Left hindlimb (tissue), 1 donor: ENCODE results near the gene YPEL1.
"Not testable (repeated sequence)": the region's sequence is repeated elsewhere in the genome, so short reads cannot be mapped to it uniquely, and the experiment has no call there.

Source experiments
- DNase-seq: peaks from one replicate; pipeline ENCODE4 v3.0.0-alpha.2; 2018

Gene YPEL1

GRCh38 chr22:21753374-21754111 is 17.9 kb upstream of the YPEL1 start:
- no peak for DNase-seq

GRCh38 chr22:21752276-21752675 is 16.7 kb upstream of the YPEL1 start:
- DNase-seq, result no peak

DNA sequence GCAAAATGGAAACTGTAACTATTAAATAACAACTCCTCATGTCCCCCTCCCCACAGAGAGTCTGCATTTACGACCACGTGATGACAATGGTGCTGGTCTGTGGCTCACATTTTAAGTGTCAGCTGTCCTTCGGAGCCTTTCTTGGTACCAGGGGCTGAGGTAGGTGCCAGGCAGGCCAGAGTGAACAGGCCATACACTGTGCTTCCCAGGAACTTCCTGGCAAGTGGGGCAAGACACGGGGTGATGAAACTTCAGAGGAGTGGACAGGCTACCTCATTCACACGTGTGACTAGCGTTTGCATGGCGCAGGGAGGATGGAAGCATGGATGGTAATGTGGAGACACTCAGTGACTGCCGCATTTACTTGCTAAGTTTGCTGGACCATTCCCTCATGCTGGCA is 10.4 kb upstream of the YPEL1 start:
- no peak for DNase-seq

DNA sequence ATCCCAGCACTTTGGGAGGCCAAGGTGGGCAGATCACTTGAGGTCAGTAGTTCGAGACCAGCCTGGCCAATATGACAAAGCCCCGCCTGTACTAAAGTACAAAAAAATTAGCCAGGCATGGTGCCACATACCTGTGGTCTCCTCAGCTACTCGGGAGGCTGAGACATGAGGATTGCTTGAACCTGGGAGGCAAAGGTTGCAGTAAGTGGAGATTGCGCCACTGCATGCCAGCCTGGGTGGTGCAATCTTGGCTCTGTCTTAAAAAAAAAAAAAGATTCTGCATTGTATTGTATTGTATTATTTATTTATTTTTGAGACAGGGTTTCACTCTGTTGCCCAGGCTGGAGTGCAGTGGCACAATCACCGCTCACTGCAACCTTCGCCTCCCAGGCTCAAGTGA is 9.3 kb upstream of the YPEL1 start:
- DNase-seq, result not testable (repeated sequence)

GRCh38 chr22:21741790-21742189 is 6.2 kb upstream of the YPEL1 start:
- DNase-seq, result no peak

- DNase-seq, result no peak
These were observed 5.5 kb upstream of the YPEL1 start for GRCh38 chr22:21741059-21741458.

DNA sequence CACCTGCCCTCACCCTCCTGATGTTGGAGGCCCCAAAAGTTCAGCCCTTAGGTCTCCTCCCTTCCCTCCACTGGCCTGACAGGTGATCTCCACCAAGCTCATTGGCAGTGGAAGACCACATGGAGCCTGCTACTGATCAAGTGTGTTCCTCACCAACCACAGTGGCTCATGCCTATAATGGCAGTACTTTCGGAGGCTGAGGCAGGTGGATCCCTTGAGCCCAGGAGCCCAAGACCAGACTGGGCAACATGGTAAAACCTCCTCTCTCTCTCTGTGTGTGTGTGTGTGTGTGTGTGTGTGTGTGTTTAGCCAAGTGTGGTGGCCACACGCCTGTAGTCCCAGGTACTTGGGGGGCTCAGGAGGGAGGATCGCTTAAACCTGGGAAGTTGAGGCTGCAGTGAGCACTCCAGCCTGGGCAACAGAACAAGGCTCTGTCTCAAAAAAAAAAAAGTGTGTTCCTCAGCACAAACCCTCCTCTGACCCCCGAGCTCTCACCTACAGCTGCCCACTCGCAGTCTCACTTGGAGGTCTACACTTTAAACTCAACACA is 4.3 kb upstream of the YPEL1 start:
- no peak for DNase-seq

DNA sequence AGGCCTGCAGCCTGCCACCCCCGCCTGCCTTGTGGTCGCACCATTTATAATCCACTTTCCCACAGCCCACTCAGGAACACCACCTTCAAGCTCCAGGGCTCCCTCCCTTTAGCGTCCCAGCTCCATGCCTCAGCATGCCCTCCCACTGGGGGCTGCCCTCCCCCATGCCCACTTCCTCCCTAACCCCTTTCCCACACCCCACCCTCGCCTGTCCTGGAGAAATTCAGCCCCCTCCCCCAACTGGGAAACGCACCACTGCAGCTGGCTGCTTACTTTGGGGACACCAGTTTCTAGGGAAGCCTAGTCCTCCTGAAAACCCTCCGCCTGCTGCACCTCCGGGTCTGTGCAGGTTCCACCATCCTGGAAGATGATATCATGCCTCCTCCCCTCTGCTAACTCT is 3.4 kb upstream of the YPEL1 start:
- no peak for DNase-seq

GRCh38 chr22:21738081-21738480 is 2.5 kb upstream of the YPEL1 start:
- no peak for DNase-seq

DNA sequence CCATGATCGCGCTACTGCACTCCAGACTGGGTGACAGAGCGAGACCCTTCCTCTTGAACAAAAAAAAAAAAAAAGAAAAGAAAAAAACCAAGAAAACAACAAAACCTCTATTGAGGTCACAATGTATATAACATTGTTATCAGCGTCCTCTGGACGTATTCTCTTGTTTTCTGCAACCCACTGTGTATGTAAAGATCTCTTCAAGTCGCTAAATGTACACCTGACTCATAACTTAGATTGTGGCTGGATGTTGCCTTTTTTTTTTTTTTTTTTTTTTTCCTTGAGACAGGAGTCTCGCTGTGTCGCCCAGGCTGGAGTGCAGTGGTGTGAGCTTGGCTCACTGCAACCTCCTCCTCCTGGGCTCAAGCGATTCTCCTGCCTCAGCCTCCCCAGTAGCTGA is 1.4 kb upstream of the YPEL1 start:
- no peak for DNase-seq

DNA sequence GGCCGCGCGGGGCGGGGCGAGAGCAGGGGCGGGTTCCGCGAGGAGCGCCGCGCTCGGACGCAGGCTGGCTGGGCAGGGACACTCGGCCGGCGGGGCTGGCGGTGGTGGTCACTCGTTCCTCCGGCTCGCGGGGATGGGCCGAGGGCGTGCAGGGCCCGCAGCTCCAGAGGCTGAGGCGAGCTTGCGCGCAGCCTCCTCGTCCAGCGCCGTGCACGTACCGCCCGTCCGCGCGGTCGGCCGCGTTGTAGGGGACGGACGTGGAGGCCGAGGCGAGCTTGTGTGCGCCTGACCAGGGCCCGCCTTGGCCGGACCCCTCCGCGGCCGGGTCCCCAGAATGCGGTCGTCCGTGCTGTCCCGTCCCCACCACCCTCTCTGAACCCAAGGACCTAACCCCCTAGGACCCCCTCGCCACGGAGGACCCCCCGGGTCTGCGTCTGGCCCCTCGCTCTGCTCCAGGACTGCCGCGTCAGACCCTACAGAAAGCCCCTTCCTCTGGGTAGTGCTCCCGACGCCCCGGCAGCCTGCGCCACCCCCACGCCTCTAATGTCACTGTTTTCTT is 569 bp upstream of the YPEL1 start:
- DNase-seq, result no peak

- DNase-seq, result no peak
These were observed 924 bp downstream of the YPEL1 start for GRCh38 chr22:21734540-21735199.

DNA sequence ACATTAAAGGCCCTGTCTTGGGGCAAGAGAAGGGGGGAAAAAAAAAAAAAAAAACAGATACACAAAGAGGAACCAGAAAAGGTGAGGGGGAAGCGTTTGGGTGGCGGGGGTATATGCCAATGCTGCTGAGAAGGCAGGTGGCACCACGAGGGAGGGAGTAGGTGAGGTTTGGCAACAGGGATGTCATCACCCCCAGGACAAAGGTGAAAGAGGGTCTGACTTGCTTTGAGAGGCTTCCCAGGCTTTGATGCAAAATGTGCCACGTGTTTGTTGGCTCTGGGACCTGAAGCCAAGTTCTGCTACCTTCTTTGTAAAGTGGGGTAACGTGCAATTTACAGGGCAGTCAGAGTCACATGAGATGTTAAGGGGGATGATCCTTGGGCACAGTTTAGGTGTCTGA is 4.1 kb downstream of the YPEL1 start:
- DNase-seq, result no peak

GRCh38 chr22:21730535-21731308 is 4.9 kb downstream of the YPEL1 start:
- no peak for DNase-seq

- not testable (repeated sequence) for DNase-seq
These were observed 6.4 kb downstream of the YPEL1 start for GRCh38 chr22:21729184-21729583.

DNA sequence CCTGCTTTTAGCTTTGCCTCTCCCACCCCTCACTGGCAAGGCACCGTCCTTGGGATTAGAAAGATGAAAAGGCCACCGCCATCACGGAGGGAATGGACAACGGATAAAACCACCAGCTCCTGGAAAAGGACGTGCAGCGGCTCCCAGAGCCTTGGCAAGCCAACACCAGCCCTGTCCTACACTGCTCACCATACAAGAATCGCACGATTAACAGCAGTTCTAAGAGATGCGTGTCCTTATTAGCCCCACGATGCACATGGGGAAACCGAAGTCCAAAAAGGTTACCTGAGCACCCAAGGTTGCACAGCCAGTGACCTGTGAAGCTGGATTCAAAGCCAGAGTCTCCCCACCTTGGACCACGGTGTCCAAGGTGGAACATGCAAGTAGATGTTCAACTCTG is 7.3 kb downstream of the YPEL1 start:
- DNase-seq, result no peak

GRCh38 chr22:21727768-21728167 is 7.8 kb downstream of the YPEL1 start:
- DNase-seq, result no peak

DNA sequence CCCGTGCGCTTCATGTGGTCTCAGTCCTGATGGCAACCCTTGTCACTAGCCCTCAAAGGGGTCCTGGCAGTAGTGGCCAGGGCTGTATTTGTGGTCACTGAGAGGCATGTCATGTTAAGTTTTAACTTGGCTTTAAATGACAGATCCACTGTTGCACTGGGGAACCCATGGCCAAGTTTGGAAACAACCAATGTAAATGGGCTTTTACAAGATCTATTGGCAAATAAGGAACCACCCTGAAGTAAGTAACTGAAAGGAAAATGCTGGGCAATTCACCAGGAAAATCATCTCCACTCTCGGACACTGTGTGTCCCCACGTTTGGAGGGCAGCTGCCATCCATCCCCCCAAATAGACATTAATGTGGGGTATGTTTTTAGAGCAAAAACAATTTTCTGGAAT is 8.4 kb downstream of the YPEL1 start:
- no peak for DNase-seq

- DNase-seq, result no peak
These were observed 8.9 kb downstream of the YPEL1 start for GRCh38 chr22:21726650-21727049.

GRCh38 chr22:21725956-21726649 is 9.5 kb downstream of the YPEL1 start:
- no peak for DNase-seq

GRCh38 chr22:21724496-21724895 is 11.1 kb downstream of the YPEL1 start:
- not testable (repeated sequence) for DNase-seq

DNA sequence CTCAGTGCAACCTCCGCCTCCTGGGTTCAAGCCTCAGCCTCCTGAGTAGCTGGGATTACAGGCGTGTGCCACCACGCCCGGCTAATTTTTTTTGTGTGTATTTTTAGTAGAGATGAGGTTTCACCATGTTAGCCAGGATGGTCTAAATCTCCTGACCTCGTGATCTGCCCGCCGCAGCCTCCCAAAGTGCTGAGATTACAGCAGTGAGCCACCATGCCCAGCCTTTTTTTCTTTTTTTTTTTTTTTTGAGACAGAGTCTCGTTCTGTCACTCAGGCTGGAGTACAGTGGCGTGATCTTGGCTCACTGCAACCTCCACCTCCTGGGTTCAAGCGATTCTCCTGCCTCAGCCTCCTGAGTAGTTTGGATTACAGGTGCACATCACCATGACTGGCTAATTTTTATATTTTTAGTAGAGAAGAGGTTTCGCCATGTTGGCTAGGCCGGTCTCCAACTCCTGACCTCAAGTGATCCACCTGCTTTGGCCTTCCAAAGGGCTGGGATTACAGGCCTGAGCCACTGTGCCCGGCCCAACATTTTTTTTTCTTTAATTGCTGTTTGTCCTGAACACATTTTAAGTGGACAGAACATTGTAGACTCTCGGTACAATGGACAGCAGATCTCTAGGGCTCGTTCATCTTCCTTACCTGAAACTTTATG is 14.3 kb downstream of the YPEL1 start:
- DNase-seq, result not testable (repeated sequence)
